ENCODE data around the gene ANO3.
"Not testable (repeated sequence)": the region's sequence is repeated elsewhere in the genome, so short reads cannot be mapped to it uniquely, and the experiment has no call there.

ANO3 gene

GRCh38 chr11:26286472-26287066 is 45.4 kb upstream of the ANO3 start:
- Histone ChIP-seq H3K4me2 (ENCODE audit: low read depth, low read length, poor library complexity, severe bottlenecking) (peak overlapping the region; percentile 30), H3F3A (ENCODE audit: low read depth) (no peaks in the 10 kb centered on the region), H3K4me3 (ENCODE audit: low read length, poor library complexity, severe bottlenecking) (peak overlapping the region; percentile 24), H3K4me1 (ENCODE audit: insufficient read depth, low read length, poor library complexity, severe bottlenecking) (no peaks in the 10 kb centered on the region), H3K36me3 (ENCODE audit: insufficient read depth, low read length) (no peaks in the 10 kb centered on the region), H2AFZ (ENCODE audit: low read length) (peak overlapping the region; percentile 80), H3K9me2 (replicated peaks; ENCODE audit: low read depth, low read length) (no peaks in the 10 kb centered on the region), H3K79me2 (ENCODE audit: insufficient read depth, low read length) (no peaks in the 10 kb centered on the region), H3K9me3 (ENCODE audit: insufficient read depth, low read depth, low read length) (no peaks in the 10 kb centered on the region), H4K20me1 (ENCODE audit: insufficient read depth, low read length, poor library complexity, severe bottlenecking) (no peaks in the 10 kb centered on the region), H3K27me3 (ENCODE audit: insufficient read depth, low read length, poor library complexity, severe bottlenecking) (no peaks in the 10 kb centered on the region), H3K9ac (ENCODE audit: low read depth, low read length, poor library complexity, severe bottlenecking) (no peak overlapping the region)
- TF ChIP-seq EZH2phosphoT487 (IDR thresholded peaks at IDR 0.05; ENCODE audit: borderline replicate concordance) = no peak
- peak; percentile 74 for TF ChIP-seq CTCF (conservative IDR thresholded peaks at IDR 0.05; ENCODE audit: low read length)

- Histone ChIP-seq H2AFZ (ENCODE audit: low read length) (peak overlapping the region; percentile 80), H3K9me3 (ENCODE audit: insufficient read depth, low read depth, low read length) (no peaks in the 10 kb centered on the region), H3K4me3 (ENCODE audit: low read length, poor library complexity, severe bottlenecking) (peak overlapping the region; percentile 24), H4K20me1 (ENCODE audit: insufficient read depth, low read length, poor library complexity, severe bottlenecking) (no peaks in the 10 kb centered on the region), H3K4me1 (ENCODE audit: insufficient read depth, low read length, poor library complexity, severe bottlenecking) (no peaks in the 10 kb centered on the region), H3K9ac (ENCODE audit: low read depth, low read length, poor library complexity, severe bottlenecking) (no peak overlapping the region), H3K79me2 (ENCODE audit: insufficient read depth, low read length) (no peaks in the 10 kb centered on the region), H3K4me2 (ENCODE audit: low read depth, low read length, poor library complexity, severe bottlenecking) (peak overlapping the region; percentile 30), H3F3A (ENCODE audit: low read depth) (no peaks in the 10 kb centered on the region), H3K27me3 (ENCODE audit: insufficient read depth, low read length, poor library complexity, severe bottlenecking) (no peaks in the 10 kb centered on the region), H3K36me3 (ENCODE audit: insufficient read depth, low read length) (no peaks in the 10 kb centered on the region), H3K9me2 (replicated peaks; ENCODE audit: low read depth, low read length) (no peaks in the 10 kb centered on the region)
- TF ChIP-seq EZH2phosphoT487 (IDR thresholded peaks at IDR 0.05; ENCODE audit: borderline replicate concordance) (no peak), CTCF (conservative IDR thresholded peaks at IDR 0.05; ENCODE audit: low read length) (no peak)
Observed at GRCh38 chr11:26287067-26287518, 44.8 kb upstream of the ANO3 start.

- Histone ChIP-seq H2AFZ (ENCODE audit: low read length) (no peak overlapping the region), H3K4me3 (ENCODE audit: low read length, poor library complexity, severe bottlenecking) (no peak overlapping the region), H3K4me2 (ENCODE audit: low read depth, low read length, poor library complexity, severe bottlenecking) (no peak overlapping the region), H3K79me2 (ENCODE audit: insufficient read depth, low read length) (no peaks in the 10 kb centered on the region), H3K9me3 (ENCODE audit: insufficient read depth, low read depth, low read length) (no peaks in the 10 kb centered on the region), H3K9ac (ENCODE audit: low read depth, low read length, poor library complexity, severe bottlenecking) (no peak overlapping the region), H3K36me3 (ENCODE audit: insufficient read depth, low read length) (no peaks in the 10 kb centered on the region), H3K4me1 (ENCODE audit: insufficient read depth, low read length, poor library complexity, severe bottlenecking) (no peaks in the 10 kb centered on the region), H3K9me2 (replicated peaks; ENCODE audit: low read depth, low read length) (no peaks in the 10 kb centered on the region), H4K20me1 (ENCODE audit: insufficient read depth, low read length, poor library complexity, severe bottlenecking) (no peaks in the 10 kb centered on the region), H3K27me3 (ENCODE audit: insufficient read depth, low read length, poor library complexity, severe bottlenecking) (no peaks in the 10 kb centered on the region), H3F3A (ENCODE audit: low read depth) (no peaks in the 10 kb centered on the region)
- TF ChIP-seq CTCF (conservative IDR thresholded peaks at IDR 0.05; ENCODE audit: low read length) (peak; percentile 81), EZH2phosphoT487 (IDR thresholded peaks at IDR 0.05; ENCODE audit: borderline replicate concordance) (no peak)
Observed at GRCh38 chr11:26297189-26297975, 34.5 kb upstream of the ANO3 start.

- not testable (repeated sequence) for H2AFZ ChIP-seq (ENCODE audit: low read length); H3K79me2 ChIP-seq (ENCODE audit: insufficient read depth, low read length); H3K4me3 ChIP-seq (ENCODE audit: low read length, poor library complexity, severe bottlenecking)
Observed at GRCh38 chr11:26316372-26316771, 15.6 kb upstream of the ANO3 start.

More at GRCh38 chr11:26316372-26316771, 15.6 kb upstream of the ANO3 start:
- H3K9me2 ChIP-seq (replicated peaks; ENCODE audit: low read depth, low read length); H3K4me1 ChIP-seq (ENCODE audit: insufficient read depth, low read length, poor library complexity, severe bottlenecking); H3K9ac ChIP-seq (ENCODE audit: low read depth, low read length, poor library complexity, severe bottlenecking); H3F3A ChIP-seq (ENCODE audit: low read depth); H3K36me3 ChIP-seq (ENCODE audit: insufficient read depth, low read length); H4K20me1 ChIP-seq (ENCODE audit: insufficient read depth, low read length, poor library complexity, severe bottlenecking); H3K27me3 ChIP-seq (ENCODE audit: insufficient read depth, low read length, poor library complexity, severe bottlenecking); H3K9me3 ChIP-seq (ENCODE audit: insufficient read depth, low read depth, low read length); H3K4me2 ChIP-seq (ENCODE audit: low read depth, low read length, poor library complexity, severe bottlenecking): not testable (repeated sequence)
